ENCODE data around the gene LRRC8B.

- TF ChIP-seq, protein P1, sequence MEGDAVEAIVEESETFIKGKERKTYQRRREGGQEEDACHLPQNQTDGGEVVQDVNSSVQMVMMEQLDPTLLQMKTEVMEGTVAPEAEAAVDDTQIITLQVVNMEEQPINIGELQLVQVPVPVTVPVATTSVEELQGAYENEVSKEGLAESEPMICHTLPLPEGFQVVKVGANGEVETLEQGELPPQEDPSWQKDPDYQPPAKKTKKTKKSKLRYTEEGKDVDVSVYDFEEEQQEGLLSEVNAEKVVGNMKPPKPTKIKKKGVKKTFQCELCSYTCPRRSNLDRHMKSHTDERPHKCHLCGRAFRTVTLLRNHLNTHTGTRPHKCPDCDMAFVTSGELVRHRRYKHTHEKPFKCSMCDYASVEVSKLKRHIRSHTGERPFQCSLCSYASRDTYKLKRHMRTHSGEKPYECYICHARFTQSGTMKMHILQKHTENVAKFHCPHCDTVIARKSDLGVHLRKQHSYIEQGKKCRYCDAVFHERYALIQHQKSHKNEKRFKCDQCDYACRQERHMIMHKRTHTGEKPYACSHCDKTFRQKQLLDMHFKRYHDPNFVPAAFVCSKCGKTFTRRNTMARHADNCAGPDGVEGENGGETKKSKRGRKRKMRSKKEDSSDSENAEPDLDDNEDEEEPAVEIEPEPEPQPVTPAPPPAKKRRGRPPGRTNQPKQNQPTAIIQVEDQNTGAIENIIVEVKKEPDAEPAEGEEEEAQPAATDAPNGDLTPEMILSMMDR (IDR thresholded peaks at IDR 0.05; ENCODE audit: insufficient read depth, low read length, poor library complexity, severe bottlenecking), result no peak
- no peak for TF ChIP-seq EZH2phosphoT487 (conservative IDR thresholded peaks at IDR 0.05; ENCODE audit: low read length)
These were observed at the start of gene LRRC8B for GRCh38 chr1:89524369-89525168.

Measured in SU-DHL-6 (cell line).